ENCODE results near the gene YWHAQ. TPM values are rescaled to one million over a fixed set of nuclear protein-coding genes. Genes with fewer than 3 reads are reported as not detected.

Gene YWHAQ
- total and polyA plus RNA-seq, 9 of the 15 experiments (the other 6 are each of a cell fraction or from before 2014, with no cell fraction given): 63.1 to 359 (median 203) TPM

DNA sequence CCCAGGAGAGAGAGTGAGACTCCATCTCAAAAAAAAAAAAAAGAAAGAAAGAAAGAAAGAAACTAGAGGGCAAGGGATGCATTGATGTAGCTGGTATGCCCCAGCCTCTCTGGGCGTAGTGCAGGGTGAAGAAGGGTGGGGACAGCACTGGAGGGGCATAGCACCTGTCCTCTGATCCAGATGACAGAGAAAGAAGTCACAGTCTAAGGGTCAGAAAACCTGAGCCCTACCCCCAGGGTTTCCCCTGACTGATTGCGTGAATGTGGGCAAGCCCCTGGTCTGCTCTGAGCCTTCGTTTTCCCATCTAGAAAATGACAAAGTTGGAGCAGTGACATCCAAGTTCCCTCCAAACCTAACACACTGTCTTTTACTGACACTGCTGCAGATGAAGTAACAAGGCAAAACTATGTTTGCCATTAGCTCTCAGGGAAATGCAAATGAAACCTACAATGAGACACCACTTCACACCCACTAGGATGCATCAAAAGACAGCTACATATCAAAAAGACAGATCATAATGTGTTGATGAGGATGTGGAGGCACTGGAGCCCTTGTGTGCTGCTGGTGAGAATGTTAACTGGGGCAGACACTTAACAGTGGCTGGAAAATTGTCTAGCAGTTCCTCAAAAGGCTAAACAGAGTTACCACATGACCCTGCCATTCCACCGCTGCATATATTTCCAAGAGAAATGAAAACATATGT, 19.5 kb upstream of the YWHAQ start:
- H3K4me3 ChIP-seq: no peak overlapping the region
- no peaks in the 10 kb centered on the region for H3K9me1 ChIP-seq (ENCODE audit: control insufficient read depth, insufficient read depth, low read length)
- H4K20me1 ChIP-seq (replicated peaks; ENCODE audit: control insufficient read depth, insufficient read depth, low read length): peaks cover 5% of the 10 kb centered on the region; the same call in 1 of the 2 replicates
- H3K36me3 ChIP-seq (ENCODE audit: control insufficient read depth, insufficient read depth, low read length): no peaks in the 10 kb centered on the region
- peaks cover 10 to 14% of the 10 kb centered on the region in 2 experiments; a peak in 3 of 5 replicates for H3K4me1 ChIP-seq (replicated peaks in 1 of 2; ENCODE audit: control insufficient read depth in 2 of 2, insufficient read depth in 2 of 2, low read length in 2 of 2)
- no peaks in the 10 kb centered on the region for H3K9me3 ChIP-seq (replicated peaks; ENCODE audit: control insufficient read depth, insufficient read depth, low read depth, low read length)
- WGBS (ENCODE audit: insufficient coverage, low coverage, missing lambda C conversion rate): 16% methylated on average over 4 of the region's 4 CpGs
- intact Hi-C loops (cut with micrococcal nuclease): no loop called here
- H3K27ac ChIP-seq (ENCODE audit: extremely low read depth, low read depth, low read length): no peak overlapping the region
- H3K4me2 ChIP-seq (ENCODE audit: insufficient read depth, low read length): no peak overlapping the region
- TF ChIP-seq, protein P1, sequence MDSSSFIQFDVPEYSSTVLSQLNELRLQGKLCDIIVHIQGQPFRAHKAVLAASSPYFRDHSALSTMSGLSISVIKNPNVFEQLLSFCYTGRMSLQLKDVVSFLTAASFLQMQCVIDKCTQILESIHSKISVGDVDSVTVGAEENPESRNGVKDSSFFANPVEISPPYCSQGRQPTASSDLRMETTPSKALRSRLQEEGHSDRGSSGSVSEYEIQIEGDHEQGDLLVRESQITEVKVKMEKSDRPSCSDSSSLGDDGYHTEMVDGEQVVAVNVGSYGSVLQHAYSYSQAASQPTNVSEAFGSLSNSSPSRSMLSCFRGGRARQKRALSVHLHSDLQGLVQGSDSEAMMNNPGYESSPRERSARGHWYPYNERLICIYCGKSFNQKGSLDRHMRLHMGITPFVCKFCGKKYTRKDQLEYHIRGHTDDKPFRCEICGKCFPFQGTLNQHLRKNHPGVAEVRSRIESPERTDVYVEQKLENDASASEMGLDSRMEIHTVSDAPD (CRISPR knock-in tag; IDR thresholded peaks at IDR 0.05): no peak
- no peaks in the 10 kb centered on the region for H3K79me2 ChIP-seq (ENCODE audit: control insufficient read depth, insufficient read depth, low read length)
- no peak for DNase-seq (ENCODE audit: extremely low read depth in 1 of 4, low spot score in 3 of 4)
- no peak overlapping the region for H2AFZ ChIP-seq (ENCODE audit: low read depth, low read length)
- no peak for ATAC-seq
- no peak for FAIRE-seq
- H3K9ac ChIP-seq (ENCODE audit: insufficient read depth in 1 of 2, low read depth in 2 of 2, low read length in 2 of 2): no peak overlapping the region
- BruUV-seq (replicated peaks): no TSS peak
- ChIA-PET CTCF (ENCODE audit: low intra/inter-chr PET ratio) (interaction anchor here (0.6 kb wide), 1 partner anchor 29 kb away, joined by 3 read pairs; no protein-coding TSS in a partner anchor), POLR2A (interaction anchor here (0.7 to 1.2 kb wide), 2 partner anchors 12 to 23 kb away, joined by 3 read pairs; no protein-coding TSS in a partner anchor)
- in situ Hi-C loops (cut with MboI): no loop called here
- peaks cover 25 to 54% of the 10 kb centered on the region in 2 experiments; a peak in 4 of 5 replicates for H3K27me3 ChIP-seq (ENCODE audit: control insufficient read depth in 2 of 2, insufficient read depth in 2 of 2, low read length in 2 of 2)

DNA sequence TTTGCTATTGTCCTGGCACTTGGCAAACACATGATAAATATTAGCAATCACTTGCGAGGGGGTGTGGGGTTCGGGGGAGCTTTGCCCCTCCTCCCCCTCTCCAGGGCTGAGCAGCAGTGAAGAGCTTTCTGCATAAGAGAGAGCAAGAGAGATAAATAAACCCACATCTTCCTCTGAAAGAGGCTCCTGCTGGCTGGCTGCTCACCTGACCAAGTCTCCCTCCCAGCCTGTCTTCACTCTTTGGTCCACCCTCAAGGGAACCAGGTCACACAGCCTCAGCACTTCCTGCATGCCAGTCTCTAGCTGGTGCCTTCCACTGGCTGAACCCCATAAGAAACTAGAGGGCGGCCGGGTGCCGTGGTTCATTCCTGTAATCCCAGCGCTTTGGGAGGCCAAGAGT, 18.5 kb upstream of the YWHAQ start:
- H3K9me1 ChIP-seq (ENCODE audit: control insufficient read depth, insufficient read depth, low read length): no peaks in the 10 kb centered on the region
- POLR2A ChIA-PET: interaction anchor here (1.2 kb wide), 2 partner anchors 11 to 18 kb away, joined by 3 to 4 read pairs; partner anchors contain the start of gene YWHAQ

More for the DNA sequence above, 18.5 kb upstream of the YWHAQ start:
- in situ Hi-C loops (cut with MboI) (no loop called here), intact Hi-C loops (cut with micrococcal nuclease) (no loop called here)
- CTCF ChIA-PET (ENCODE audit: low intra/inter-chr PET ratio): no interaction called here
- Histone ChIP-seq H2AFZ (ENCODE audit: low read depth, low read length) (no peak overlapping the region), H3K27ac (ENCODE audit: extremely low read depth, low read depth, low read length) (no peak overlapping the region), H3K9ac (ENCODE audit: insufficient read depth in 1 of 2, low read depth in 2 of 2, low read length in 2 of 2) (no peak overlapping the region), H3K9me3 (replicated peaks; ENCODE audit: control insufficient read depth, insufficient read depth, low read depth, low read length) (no peaks in the 10 kb centered on the region), H3K79me2 (ENCODE audit: control insufficient read depth, insufficient read depth, low read length) (no peaks in the 10 kb centered on the region), H3K4me3 (no peak overlapping the region), H3K4me1 (replicated peaks in 1 of 2; ENCODE audit: control insufficient read depth in 2 of 2, insufficient read depth in 2 of 2, low read length in 2 of 2) (peaks cover under 1 to 6% of the 10 kb centered on the region in 2 experiments; a peak in 2 of 5 replicates), H4K20me1 (replicated peaks; ENCODE audit: control insufficient read depth, insufficient read depth, low read length) (peaks cover 5% of the 10 kb centered on the region; the same call in 1 of the 2 replicates), H3K27me3 (ENCODE audit: control insufficient read depth in 2 of 2, insufficient read depth in 2 of 2, low read length in 2 of 2) (peaks cover 27 to 54% of the 10 kb centered on the region in 2 experiments; a peak in 4 of 5 replicates), H3K36me3 (ENCODE audit: control insufficient read depth, insufficient read depth, low read length) (no peaks in the 10 kb centered on the region), H3K4me2 (ENCODE audit: insufficient read depth, low read length) (no peak overlapping the region)
- WGBS (ENCODE audit: insufficient coverage, low coverage, missing lambda C conversion rate): 8% methylated on average over 6 of the region's 6 CpGs
- FAIRE-seq (no peak), ATAC-seq (no peak), DNase-seq (ENCODE audit: extremely low read depth in 1 of 4, low spot score in 3 of 4) (no peak)
- no TSS peak for BruUV-seq (replicated peaks)
- no peak for TF ChIP-seq HDAC2 (IDR thresholded peaks at IDR 0.05)
- TF ChIP-seq GABPA (tag; conservative IDR thresholded peaks at IDR 0.05; ENCODE audit: low read depth): no peak
- TF ChIP-seq ZNF583 (CRISPR knock-in tag; IDR thresholded peaks at IDR 0.05): no peak
- TF ChIP-seq ZNF324 (CRISPR knock-in tag; IDR thresholded peaks at IDR 0.05): no peak
- TF ChIP-seq NCOA6 (IDR thresholded peaks at IDR 0.05): no peak
- TF ChIP-seq BHLHE40 (IDR thresholded peaks at IDR 0.05; ENCODE audit: low read length): no peak
- TF ChIP-seq FOXA1 (IDR thresholded peaks at IDR 0.05; ENCODE audit: borderline replicate concordance): no peak

Measured in K562 (cell line).